AG04450 (cell line): ENCODE results near the gene SPEG. TPM values are rescaled to one million over a fixed set of nuclear protein-coding genes. Genes with fewer than 3 reads are reported as not detected.

Experiments used
- CTCF ChIA-PET: fragments of 300-600, 350-600 bp; formaldehyde crosslinking; extraction: SDS; loops from one replicate; lab custom pipeline; 2022; ENCODE audit warnings: antibody characterized with exemption, inconsistent platforms; lab: Charles Lee
- POLR2A ChIA-PET: fragments of 350-600 bp; formaldehyde crosslinking; extraction: SDS; loops from one replicate; lab custom pipeline; 2021; ENCODE audit warnings: antibody characterized with exemption, inconsistent platforms; lab: Yijun Ruan, JAX
- DNase-seq: peaks from one replicate; pipeline ENCODE4 v3.0.0-alpha.2; 2011; ENCODE audit warnings: low read depth, low spot score
- H3K27ac ChIP-seq: one replicate; pipeline ENCODE4 v1.5.1; 2012; ENCODE audit warnings: low read depth, low read length, control low read depth
- H3K27me3 ChIP-seq: one replicate; pipeline ENCODE4 v1.6.0; 2012; ENCODE audit warnings: low read length; ENCODE audit not compliant: control insufficient read depth, insufficient read depth
- H3K4me3 ChIP-seq: 2 replicates; pipeline ENCODE4 v1.5.1; 2011; ENCODE audit warnings: mild to moderate bottlenecking, low read depth, low read length, control low read depth
- H3K9me3 ChIP-seq: 2 replicates; pipeline ENCODE4 v1.5.1; 2012; ENCODE audit warnings: low read length; ENCODE audit not compliant: control insufficient read depth, insufficient read depth
- CTCF ChIP-seq: IDR thresholded peaks from 2 replicates; pipeline ENCODE4 v1.5.1; 2011; ENCODE audit warnings: low read depth, low read length, control low read depth, inconsistent platforms
- polyA plus RNA-seq: library from polyadenylated mRNA; depleted of rRNA; stranded (reverse); fragments of >200 nt; gene quantifications from 2 replicates; pipeline ENCODE4 v1.2.3, GENCODE V29; 2011

Gene SPEG
- polyA plus RNA-seq, 1 experiment: 28.0 TPM

DNA sequence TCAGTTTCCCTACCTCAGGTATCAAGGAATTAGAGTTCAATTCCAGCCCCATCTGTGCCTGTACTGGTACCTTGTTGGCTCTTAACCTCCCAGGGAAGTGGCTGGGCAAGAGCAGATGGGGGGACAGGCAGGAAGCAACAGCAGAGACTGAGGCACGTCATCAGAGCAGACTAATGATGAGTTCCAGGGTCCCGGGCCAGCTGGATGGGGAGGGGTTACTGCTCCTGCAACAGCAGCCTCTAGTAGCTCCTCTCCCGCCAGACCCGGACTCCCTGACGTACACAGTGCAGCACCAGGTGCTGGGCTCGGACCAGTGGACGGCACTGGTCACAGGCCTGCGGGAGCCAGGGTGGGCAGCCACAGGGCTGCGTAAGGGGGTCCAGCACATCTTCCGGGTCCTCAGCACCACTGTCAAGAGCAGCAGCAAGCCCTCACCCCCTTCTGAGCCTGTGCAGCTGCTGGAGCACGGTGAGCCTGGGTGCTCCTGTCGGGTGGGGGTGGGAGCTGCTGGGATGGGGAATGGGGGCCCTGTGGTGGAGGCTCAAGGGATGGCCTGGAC, 38.1 kb downstream of the SPEG start:
- no peak for TF ChIP-seq CTCF
- Histone ChIP-seq H3K27me3 (no peaks in the 10 kb centered on the region), H3K27ac (no peak overlapping the region), H3K4me3 (no peak overlapping the region), H3K9me3 (no peaks in the 10 kb centered on the region; the same call in 1 of the 2 replicates)
- CTCF ChIA-PET: interaction anchor here (1.0 to 1.9 kb wide), 5 partner anchors 9 to 57 kb away, joined by 3 to 6 read pairs (median 4); no protein-coding TSS in a partner anchor
- DNase-seq: no peak
- POLR2A ChIA-PET: no interaction called here

DNA sequence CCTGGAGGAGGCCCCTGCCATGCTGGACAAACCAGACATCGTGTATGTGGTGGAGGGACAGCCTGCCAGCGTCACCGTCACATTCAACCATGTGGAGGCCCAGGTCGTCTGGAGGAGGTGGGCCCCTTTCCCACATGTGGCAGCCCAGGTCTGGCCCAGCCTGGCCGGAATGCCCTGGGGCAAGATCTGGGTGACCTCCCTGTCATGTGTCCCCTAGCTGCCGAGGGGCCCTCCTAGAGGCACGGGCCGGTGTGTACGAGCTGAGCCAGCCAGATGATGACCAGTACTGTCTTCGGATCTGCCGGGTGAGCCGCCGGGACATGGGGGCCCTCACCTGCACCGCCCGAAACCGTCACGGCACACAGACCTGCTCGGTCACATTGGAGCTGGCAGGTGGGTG, 38.9 kb downstream of the SPEG start:
- Histone ChIP-seq H3K4me3 (no peak overlapping the region), H3K9me3 (no peaks in the 10 kb centered on the region; the same call in 1 of the 2 replicates), H3K27ac (no peak overlapping the region), H3K27me3 (no peaks in the 10 kb centered on the region)
- DNase-seq: no peak
- no peak for TF ChIP-seq CTCF
- ChIA-PET POLR2A (interaction anchor here (0.7 kb wide), 1 partner anchor 21 kb away, joined by 5 read pairs; no protein-coding TSS in a partner anchor), CTCF (interaction anchor here (0.9 to 1.9 kb wide), 6 partner anchors 10 to 71 kb away, joined by 3 to 7 read pairs (median 4); no protein-coding TSS in a partner anchor)

GRCh38 chr2:219474285-219475060, 39.8 kb downstream of the SPEG start:
- POLR2A ChIA-PET: interaction anchor here (0.7 kb wide), 1 partner anchor 22 kb away, joined by 5 read pairs; no protein-coding TSS in a partner anchor
- Histone ChIP-seq H3K27me3 (no peaks in the 10 kb centered on the region), H3K4me3 (no peak overlapping the region), H3K9me3 (no peaks in the 10 kb centered on the region; the same call in 1 of the 2 replicates), H3K27ac (no peak overlapping the region)
- TF ChIP-seq CTCF: no peak
- CTCF ChIA-PET: interaction anchor here (0.6 to 5.5 kb wide), 13 partner anchors 11 to 215 kb away, joined by 3 to 69 read pairs (median 7); a partner anchor contains a TSS
- no peak for DNase-seq

- POLR2A ChIA-PET: no interaction called here
- no peak for TF ChIP-seq CTCF
- H3K27me3 ChIP-seq: no peaks in the 10 kb centered on the region
- CTCF ChIA-PET: interaction anchor here (0.6 to 5.5 kb wide), 19 partner anchors 12 to 214 kb away, joined by 3 to 69 read pairs (median 13); partner anchors contain the start of gene GMPPA
- no peak for DNase-seq
- H3K4me3 ChIP-seq: no peak overlapping the region
- no peaks in the 10 kb centered on the region; the same call in 1 of the 2 replicates for H3K9me3 ChIP-seq
- H3K27ac ChIP-seq: peak overlapping the region; percentile 73
Measured at GRCh38 chr2:219475278-219475677, 40.6 kb downstream of the SPEG start.
